GM23248 (cell line): ENCODE measurements around the gene KRT27. TPM values are rescaled to one million over a fixed set of nuclear protein-coding genes. Genes with fewer than 3 reads are reported as not detected.
A peak's percentile ranks its signal among the peaks of the same experiment; 100 is the strongest.

ENCODE experiments used
- DNase-seq: peaks from one replicate; pipeline ENCODE4 v3.0.0-alpha.2; 2015
- H2AFZ ChIP-seq: fragments of 200-600 bp; sonication (generic); 2 replicates; pipeline ENCODE4 v1.6.1; 2016; ENCODE audit warnings: antibody characterized with exemption
- H3F3A ChIP-seq: fragments of 200-600 bp; sonication (generic); 2 replicates; pipeline ENCODE4 v1.6.1; 2016; ENCODE audit warnings: mild to moderate bottlenecking, antibody characterized with exemption, mixed run types; ENCODE audit not compliant: insufficient read depth
- H3K27ac ChIP-seq: fragments of 200-600 bp; sonication (generic); 2 replicates; pipeline ENCODE4 v1.5.1; 2016; ENCODE audit warnings: mild to moderate bottlenecking
- H3K27me3 ChIP-seq: fragments of 200-600 bp; sonication (generic); replicated peaks from 2 replicates; pipeline ENCODE4 v1.6.1; 2016; ENCODE audit warnings: mild to moderate bottlenecking; ENCODE audit not compliant: insufficient read depth
- H3K36me3 ChIP-seq: fragments of 200-600 bp; sonication (generic); 2 replicates; pipeline ENCODE4 v1.6.1; 2016; ENCODE audit warnings: low read depth, mild to moderate bottlenecking
- H3K4me1 ChIP-seq: fragments of 200-600 bp; sonication (generic); 2 replicates; pipeline ENCODE4 v1.6.1; 2016; ENCODE audit warnings: mild to moderate bottlenecking; ENCODE audit not compliant: insufficient read depth
- H3K4me2 ChIP-seq: fragments of 200-600 bp; sonication (generic); one replicate; pipeline ENCODE4 v1.6.1; 2016; ENCODE audit warnings: mild to moderate bottlenecking; ENCODE audit not compliant: unreplicated experiment
- H3K4me3 ChIP-seq: fragments of 200-600 bp; sonication (generic); 2 replicates; pipeline ENCODE4 v1.5.1; 2016; ENCODE audit warnings: mild to moderate bottlenecking
- H3K79me2 ChIP-seq: fragments of 200-600 bp; sonication (generic); 2 replicates; pipeline ENCODE4 v1.6.1; 2016; ENCODE audit warnings: mild to moderate bottlenecking; ENCODE audit not compliant: insufficient read depth
- H3K9ac ChIP-seq: fragments of 200-600 bp; sonication (generic); 2 replicates; pipeline ENCODE4 v1.6.1; 2016; ENCODE audit warnings: mild to moderate bottlenecking
- H3K9me2 ChIP-seq: fragments of 200-600 bp; sonication (generic); 2 replicates; pipeline ENCODE4 v1.6.1; 2016; ENCODE audit warnings: mixed run types, mild to moderate bottlenecking, moderate library complexity; ENCODE audit not compliant: insufficient read depth
- H3K9me3 ChIP-seq: fragments of 200-600 bp; sonication (generic); one replicate; pipeline ENCODE4 v1.6.1; 2017; ENCODE audit warnings: low read depth
- H4K20me1 ChIP-seq: fragments of 200-600 bp; sonication (generic); 2 replicates; pipeline ENCODE4 v1.6.0; 2016; ENCODE audit not compliant: insufficient read depth
- EZH2 ChIP-seq: fragments of 200-600 bp; sonication (generic); IDR thresholded peaks from 2 replicates; pipeline ENCODE4 v1.6.1; 2018; ENCODE audit warnings: antibody characterized with exemption, mild to moderate bottlenecking; ENCODE audit not compliant: insufficient read depth, poor library complexity, severe bottlenecking
- EZH2phosphoT487 ChIP-seq: fragments of 200-600 bp; sonication (generic); IDR thresholded peaks from 2 replicates; pipeline ENCODE4 v1.6.1; 2018; ENCODE audit warnings: antibody characterized with exemption, moderate library complexity, mild to moderate bottlenecking, low read depth; ENCODE audit not compliant: insufficient read depth
- WGBS, 2 experiments: methylation state at CpG; one replicate each; pipeline ENCODE4 v1.1.6; 2015 to 2017; ENCODE audit warnings: low lambda C conversion rate in 2 of 2, low coverage in 1 of 2; ENCODE audit errors: missing lambda C conversion rate in 2 of 2; 5-methylcytosine and 5-hydroxymethylcytosine counted together
- in situ Hi-C: fragments of 300-500 bp; cut with MboI; formaldehyde crosslinking; loops from 2 replicates; pipeline ENCODE4 v1.15.0; 2020
- polyA plus RNA-seq: library from polyadenylated mRNA; unstranded; fragments of >200 nt; fragmentation: Nextera tagmentation; extraction: Ambion mirVana; gene quantifications from 2 replicates; pipeline ENCODE4 v1.2.1, GENCODE V29; 2016
- total RNA-seq: library from RNA; depleted of rRNA; stranded (reverse); fragments of >200 nt; shearing (Covaris generic); gene quantifications from 2 replicates; pipeline ENCODE4 v1.2.3, GENCODE V29; 2014

The KRT27 gene
- total and polyA plus RNA-seq, 2 experiments from 2014 or later = not detected

DNA sequence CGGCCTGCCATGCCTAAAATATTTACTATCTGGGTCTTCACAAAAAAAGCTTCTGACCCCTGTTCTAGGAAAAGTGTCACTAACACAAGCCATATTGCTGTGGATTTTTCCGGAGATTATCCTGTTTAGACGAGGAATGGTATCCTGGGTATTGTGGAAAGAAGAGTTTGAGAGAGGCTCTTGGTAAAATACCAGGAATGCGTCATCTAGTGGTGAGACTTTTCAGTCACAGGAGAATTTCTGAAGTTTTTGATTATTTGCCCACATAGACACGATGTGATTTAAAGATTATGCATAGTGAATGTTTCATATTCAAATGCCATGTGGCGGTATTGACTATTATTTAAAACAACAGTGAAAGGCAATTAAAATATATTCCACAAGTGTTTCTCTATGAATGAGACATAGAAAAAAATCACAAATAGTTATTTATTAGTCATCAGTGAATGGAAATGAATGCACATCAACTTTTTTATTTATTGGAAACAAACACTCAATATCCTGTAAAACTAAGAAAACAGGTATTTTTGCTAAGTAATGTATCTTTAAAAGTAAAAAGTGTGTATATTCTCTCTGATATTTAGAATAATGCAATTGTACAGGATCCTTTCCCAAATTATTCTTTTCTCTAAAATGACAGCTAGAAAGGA, 9.6 kb upstream of the KRT27 start:
- H2AFZ ChIP-seq = peak overlapping the region; percentile 30; the same call in 1 of the 2 replicates

DNA sequence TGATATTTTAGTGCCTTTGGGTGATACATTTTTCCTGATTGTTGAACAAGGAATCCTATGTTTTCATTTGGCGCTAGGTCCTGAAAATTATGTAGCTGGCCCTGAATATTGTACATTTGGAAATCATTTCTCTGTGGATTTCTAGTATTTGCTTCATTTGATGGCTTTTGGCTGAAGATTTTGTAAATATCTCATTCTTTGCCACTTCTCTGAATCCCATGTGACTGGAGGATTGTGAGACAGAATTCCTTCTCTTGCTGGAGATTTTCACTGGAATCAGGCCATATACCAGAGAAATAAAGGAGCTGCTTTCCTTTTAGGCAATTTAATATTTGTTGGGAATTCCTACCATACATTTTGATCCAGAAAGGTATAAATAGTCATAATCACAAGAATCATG, 8.8 kb upstream of the KRT27 start:
- Histone ChIP-seq H3K27ac (no peak overlapping the region), H3K9me2 (no peaks in the 10 kb centered on the region), H3K27me3 (peaks cover 22% of the 10 kb centered on the region), H3K4me3 (no peak overlapping the region), H3K36me3 (no peaks in the 10 kb centered on the region), H2AFZ (no peak overlapping the region), H3K4me2 (no peak overlapping the region), H3K9me3 (no peaks in the 10 kb centered on the region), H3K4me1 (no peaks in the 10 kb centered on the region), H3K79me2 (no peaks in the 10 kb centered on the region), H3F3A (no peaks in the 10 kb centered on the region), H4K20me1 (no peaks in the 10 kb centered on the region), H3K9ac (no peak overlapping the region)
- 71% methylated on average over 1 of the region's 1 CpG for WGBS, 2 experiments
- TF ChIP-seq EZH2phosphoT487 = no peak
- no peak for DNase-seq
- in situ Hi-C loops = loop anchor here (25.0 kb wide), 1 partner anchor 429 kb away; the partner anchor contains the start of gene GJD3

More for the DNA sequence above, 9.6 kb upstream of the KRT27 start:
- Histone ChIP-seq H3K9ac (no peak overlapping the region), H3K4me2 (peak overlapping the region; percentile 16), H3K4me1 (no peaks in the 10 kb centered on the region), H3K4me3 (no peak overlapping the region), H3K79me2 (no peaks in the 10 kb centered on the region), H3K9me2 (no peaks in the 10 kb centered on the region), H4K20me1 (no peaks in the 10 kb centered on the region), H3K36me3 (no peaks in the 10 kb centered on the region), H3K27me3 (peaks cover 22% of the 10 kb centered on the region), H3F3A (no peaks in the 10 kb centered on the region), H3K27ac (no peak overlapping the region), H3K9me3 (no peaks in the 10 kb centered on the region)
- no peak for TF ChIP-seq EZH2phosphoT487
- no peak for TF ChIP-seq EZH2
- in situ Hi-C loops = loop anchor here (25.0 kb wide), 1 partner anchor 430 kb away; the partner anchor contains the start of gene GJD3
- 6 to 8% methylated on average over 6 of the region's 6 CpGs for WGBS, 2 experiments
- DNase-seq = peak; percentile 73

DNA sequence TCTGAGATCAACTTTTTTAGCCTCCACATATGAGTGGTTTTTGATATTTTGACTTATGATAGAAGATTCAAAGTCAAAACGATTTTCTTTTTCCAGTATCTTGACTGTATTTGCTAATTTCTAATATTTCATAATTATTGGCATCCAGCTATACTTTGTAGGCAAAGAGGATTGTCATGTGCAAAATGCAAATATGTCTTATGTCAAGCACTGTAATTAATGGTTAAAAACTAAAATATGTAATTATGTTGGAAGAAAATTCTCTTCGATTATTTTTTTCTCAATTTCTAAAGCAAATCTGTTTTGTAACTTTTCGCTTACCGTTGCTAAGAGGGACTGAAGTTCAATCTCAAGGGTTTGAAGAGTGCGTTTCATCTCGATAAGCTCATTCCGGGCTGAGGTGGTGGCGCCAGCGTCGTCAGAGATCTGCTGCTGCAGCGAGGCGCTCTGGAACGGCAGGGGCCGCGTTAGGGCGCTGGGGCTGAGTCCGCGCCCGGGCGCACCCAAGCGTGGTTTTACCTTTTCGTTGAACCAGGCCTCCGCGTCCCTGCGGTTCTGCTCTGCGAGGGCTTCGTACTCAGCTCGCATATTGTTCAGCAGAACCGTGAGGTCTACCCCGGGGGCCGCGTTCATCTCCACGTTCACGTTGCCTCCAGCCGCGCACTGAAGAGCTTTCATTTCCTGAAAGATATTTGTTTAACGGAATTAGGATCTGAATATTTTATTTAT, 3.0 kb downstream of the KRT27 start:
- Histone ChIP-seq H3K27ac (no peak overlapping the region), H3K9me2 (no peaks in the 10 kb centered on the region), H3K4me3 (no peak overlapping the region), H3K9me3 (no peaks in the 10 kb centered on the region), H3K27me3 (peaks cover 60% of the 10 kb centered on the region), H3K4me2 (peak overlapping the region; percentile 24), H3F3A (no peaks in the 10 kb centered on the region), H3K79me2 (no peaks in the 10 kb centered on the region), H3K9ac (no peak overlapping the region), H4K20me1 (no peaks in the 10 kb centered on the region), H3K36me3 (no peaks in the 10 kb centered on the region), H3K4me1 (no peaks in the 10 kb centered on the region), H2AFZ (no peak overlapping the region)
- WGBS, 2 experiments = 16 to 18% methylated on average over 37 of the region's 37 CpGs
- in situ Hi-C loops = loop anchor here (25.0 kb wide), 1 partner anchor 417 kb away; the partner anchor contains the start of gene GJD3
- peak; percentile 6 for DNase-seq
- TF ChIP-seq EZH2phosphoT487 (no peak), EZH2 (peak; percentile 75)

DNA sequence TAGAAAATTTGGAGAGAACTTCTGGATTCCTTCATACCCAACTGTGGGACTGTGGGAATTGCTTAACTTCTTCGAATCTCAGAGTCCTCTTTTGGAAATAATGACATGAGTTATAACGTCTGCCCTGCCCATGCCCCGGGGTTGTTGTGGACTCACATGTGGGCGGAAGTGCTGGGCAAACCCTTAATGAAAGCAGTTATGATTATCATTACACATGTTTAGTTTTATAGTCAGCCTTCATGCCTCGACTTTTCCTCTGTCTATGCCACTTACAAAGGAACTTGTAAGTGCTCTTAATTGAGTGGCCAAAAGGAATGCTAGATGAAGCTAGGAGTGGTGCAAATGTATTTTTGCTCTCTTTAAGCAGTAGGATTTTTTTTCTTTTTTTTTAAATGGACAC, 3.9 kb downstream of the KRT27 start:
- peaks cover 65% of the 10 kb centered on the region for H3K27me3 ChIP-seq
- H3K79me2 ChIP-seq = no peaks in the 10 kb centered on the region
- no peaks in the 10 kb centered on the region for H3F3A ChIP-seq
- in situ Hi-C loops = loop anchor here (25.0 kb wide), 1 partner anchor 416 kb away; the partner anchor contains the start of gene GJD3
- no peaks in the 10 kb centered on the region for H3K9me3 ChIP-seq
- TF ChIP-seq EZH2 (no peak), EZH2phosphoT487 (no peak)
- H3K9me2 ChIP-seq = no peaks in the 10 kb centered on the region
- H3K36me3 ChIP-seq = no peaks in the 10 kb centered on the region
- H3K4me2 ChIP-seq = no peak overlapping the region
- DNase-seq = no peak
- no peaks in the 10 kb centered on the region for H4K20me1 ChIP-seq
- no peak overlapping the region for H3K27ac ChIP-seq
- 29 to 31% methylated on average over 5 of the region's 5 CpGs for WGBS, 2 experiments
- H3K4me3 ChIP-seq = no peak overlapping the region
- H3K4me1 ChIP-seq = no peaks in the 10 kb centered on the region
- H2AFZ ChIP-seq = no peak overlapping the region
- H3K9ac ChIP-seq = no peak overlapping the region
